ENCODE data around the gene LMCD1. TPM values are rescaled to one million over a fixed set of nuclear protein-coding genes. Genes with fewer than 3 reads are reported as not detected.

LMCD1 gene
- polyA plus RNA-seq, 3 donors: 0.09 to 0.51 TPM; not detected in 1

DNA sequence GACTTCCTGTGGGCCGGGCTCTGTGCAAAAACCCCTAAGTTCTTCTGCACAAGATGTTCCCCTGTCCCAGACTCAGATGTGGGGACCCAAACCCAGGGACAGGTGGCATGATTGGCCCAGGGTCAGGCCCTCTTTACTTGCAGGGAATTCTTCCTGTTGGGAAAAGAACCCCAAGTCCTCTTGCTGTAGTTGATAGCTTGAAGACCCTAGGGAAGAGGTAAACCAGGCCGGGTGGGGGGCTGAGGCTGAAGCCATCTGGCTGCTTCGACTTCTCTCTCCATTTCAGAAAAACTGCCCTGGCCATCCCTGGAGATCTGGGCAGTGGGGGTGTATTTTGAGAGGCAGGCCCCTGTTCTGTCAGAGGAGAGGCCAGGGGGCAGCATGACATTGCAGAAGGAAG lies 119.5 kb downstream of the LMCD1 start:
- Histone ChIP-seq H2AFZ (ENCODE audit: insufficient read depth, low read depth, low read length, poor library complexity, severe bottlenecking) (no peak overlapping the region), H3K4me3 (replicated peaks in 1 of 3; ENCODE audit: low read depth in 2 of 3, low read length in 3 of 3) (no peak overlapping the region), H4K20me1 (ENCODE audit: insufficient read depth, low read length) (no peaks in the 10 kb centered on the region), H3K27ac (ENCODE audit: low read depth in 1 of 2, low read length in 2 of 2) (no peak overlapping the region), H3K27me3 (ENCODE audit: control insufficient read depth in 2 of 2, insufficient read depth in 2 of 2, low read length in 2 of 2) (no peaks in the 10 kb centered on the region), H3K4me1 (ENCODE audit: control insufficient read depth in 1 of 2, insufficient read depth in 2 of 2, low read length in 2 of 2) (no peaks in the 10 kb centered on the region), H3K36me3 (replicated peaks in 1 of 2; ENCODE audit: control insufficient read depth in 1 of 2, insufficient read depth in 2 of 2, low read length in 2 of 2) (no peaks in the 10 kb centered on the region), H3K4me2 (replicated peaks; ENCODE audit: extremely low read depth, low read length, poor library complexity, severe bottlenecking) (no peak overlapping the region), H3K79me2 (ENCODE audit: insufficient read depth, low read length) (no peaks in the 10 kb centered on the region), H3K9me3 (replicated peaks in 1 of 2; ENCODE audit: control insufficient read depth in 1 of 2, insufficient read depth in 1 of 2, low read length in 2 of 2) (peaks cover 6 to 20% of the 10 kb centered on the region in 2 donors), H3K9ac (ENCODE audit: insufficient read depth, low read length, poor library complexity, severe bottlenecking) (no peak overlapping the region)
- Mint-ChIP-seq H3K27ac (no peak overlapping the region), H3K4me1 (peaks cover 4% of the 10 kb centered on the region), H3K27me3 (ENCODE audit: low read depth in 3 of 3) (peaks cover 3 to 7% (median 4%) of the 10 kb centered on the region in 3 donors), H3K36me3 (no peaks in the 10 kb centered on the region), H3K4me3 (no peak overlapping the region), H3K9me3 (peaks cover 0 to 16% (median 7%) of the 10 kb centered on the region in 7 donors)
- TF ChIP-seq CTCF (IDR thresholded peaks at IDR 0.05): no peak
- DNase-seq: no peak
- 74% methylated on average over 3 of the region's 3 CpGs for WGBS (ENCODE audit: insufficient coverage)
- intact Hi-C loops (cut with micrococcal nuclease): loop anchor here (5.0 to 10.0 kb wide), 2 partner anchors 176 to 179 kb away; no protein-coding TSS in a partner anchor

- H3K4me1 ChIP-seq (ENCODE audit: control insufficient read depth in 1 of 2, insufficient read depth in 2 of 2, low read length in 2 of 2): no peaks in the 10 kb centered on the region
- no peak for TF ChIP-seq CTCF (IDR thresholded peaks at IDR 0.05)
- H3K4me3 ChIP-seq (replicated peaks in 1 of 3; ENCODE audit: low read depth in 2 of 3, low read length in 3 of 3): no peak overlapping the region
- peaks cover 4% of the 10 kb centered on the region for H3K4me1 Mint-ChIP-seq
- H3K27me3 ChIP-seq (ENCODE audit: control insufficient read depth in 2 of 2, insufficient read depth in 2 of 2, low read length in 2 of 2): no peaks in the 10 kb centered on the region
- no peak for DNase-seq
- H3K9ac ChIP-seq (ENCODE audit: insufficient read depth, low read length, poor library complexity, severe bottlenecking): no peak overlapping the region
- intact Hi-C loops (cut with micrococcal nuclease): loop anchor here (5.0 to 10.0 kb wide), 2 partner anchors 177 to 180 kb away; no protein-coding TSS in a partner anchor
- no peak overlapping the region for H3K27ac Mint-ChIP-seq
- H3K79me2 ChIP-seq (ENCODE audit: insufficient read depth, low read length): no peaks in the 10 kb centered on the region
- H3K9me3 Mint-ChIP-seq: peaks cover 0 to 16% (median 7%) of the 10 kb centered on the region in 7 donors
- 87% methylated on average over 3 of the region's 4 CpGs for WGBS (ENCODE audit: insufficient coverage)
- no peak overlapping the region for H2AFZ ChIP-seq (ENCODE audit: insufficient read depth, low read depth, low read length, poor library complexity, severe bottlenecking)
- H3K27me3 Mint-ChIP-seq (ENCODE audit: low read depth in 3 of 3): peaks cover 3 to 7% (median 4%) of the 10 kb centered on the region in 3 donors
- H4K20me1 ChIP-seq (ENCODE audit: insufficient read depth, low read length): no peaks in the 10 kb centered on the region
- H3K36me3 ChIP-seq (replicated peaks in 1 of 2; ENCODE audit: control insufficient read depth in 1 of 2, insufficient read depth in 2 of 2, low read length in 2 of 2): no peaks in the 10 kb centered on the region
- H3K4me3 Mint-ChIP-seq: no peak overlapping the region
- H3K9me3 ChIP-seq (replicated peaks in 1 of 2; ENCODE audit: control insufficient read depth in 1 of 2, insufficient read depth in 1 of 2, low read length in 2 of 2): peaks cover 6 to 20% of the 10 kb centered on the region in 2 donors
- H3K27ac ChIP-seq (ENCODE audit: low read depth in 1 of 2, low read length in 2 of 2): no peak overlapping the region
- no peak overlapping the region for H3K4me2 ChIP-seq (replicated peaks; ENCODE audit: extremely low read depth, low read length, poor library complexity, severe bottlenecking)
- H3K36me3 Mint-ChIP-seq: no peaks in the 10 kb centered on the region
Observed at GRCh38 chr3:8621872-8622271, 120.2 kb downstream of the LMCD1 start.

All from CD14-positive monocyte (primary cell).